ENCODE data around the gene ERO1A. TPM values are rescaled to one million over a fixed set of nuclear protein-coding genes. Genes with fewer than 3 reads are reported as not detected.

The ERO1A gene
- total RNA-seq, 4 donors from 2014 or later: 20.3 to 34.3 (median 31.3) TPM

DNA sequence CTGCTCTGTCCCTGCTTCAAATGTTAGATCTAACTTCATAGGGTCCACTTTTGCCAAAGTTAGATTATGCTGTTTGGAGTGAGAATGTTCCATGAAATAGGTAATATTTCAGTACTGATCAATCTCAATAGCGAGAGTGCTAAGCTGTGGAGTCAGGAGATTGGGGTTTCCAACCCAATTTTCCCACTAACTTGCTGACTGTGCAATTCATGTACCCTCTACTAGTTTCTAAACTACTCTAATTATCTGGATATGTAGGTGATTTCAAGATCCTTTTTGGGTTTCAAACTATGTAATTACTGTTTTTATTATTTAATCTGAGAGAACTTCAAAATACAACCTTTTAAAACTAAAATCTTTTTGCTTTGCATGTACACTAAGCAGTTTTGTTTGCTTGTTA lies 96.8 kb downstream of the ERO1A start:
- no peaks in the 10 kb centered on the region for H3K4me1 ChIP-seq
- H3K9me3 ChIP-seq: peaks cover 0 to 2% (median 0%) of the 10 kb centered on the region in 4 donors
- H3K27me3 ChIP-seq: no peaks in the 10 kb centered on the region
- TF ChIP-seq EP300 (IDR thresholded peaks at IDR 0.05) (no peak), POLR2A (IDR thresholded peaks at IDR 0.05) (no peak), CTCF (IDR thresholded peaks at IDR 0.05) (no peak)
- H3K36me3 ChIP-seq: no peaks in the 10 kb centered on the region
- DNase-seq (ENCODE audit: low spot score in 2 of 2): no peak
- H3K27ac ChIP-seq: no peak overlapping the region
- 92 to 93% methylated on average over 1 of the region's 1 CpG for WGBS, 2 donors
- H3K4me3 ChIP-seq: no peak overlapping the region

DNA sequence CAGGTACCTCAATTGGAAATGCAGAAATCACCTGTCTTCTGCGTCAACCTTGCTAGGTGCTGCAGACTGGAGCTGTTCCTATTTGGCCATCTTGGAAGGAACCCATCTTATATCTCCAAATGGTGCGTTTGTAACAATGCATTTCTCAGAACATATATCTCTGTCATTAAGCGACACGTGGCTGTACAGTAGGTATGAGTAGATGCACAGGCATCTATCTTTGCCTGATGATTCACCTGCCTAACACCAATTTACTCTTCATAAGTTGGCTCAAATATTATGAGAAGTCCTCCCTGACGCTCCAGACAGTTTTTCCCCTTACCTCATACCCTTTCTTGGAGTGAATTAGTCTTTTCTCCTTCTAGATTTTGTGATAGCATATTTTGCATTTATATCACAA lies 98.5 kb downstream of the ERO1A start:
- peaks cover 0 to 5% (median 0%) of the 10 kb centered on the region in 4 donors for H3K9me3 ChIP-seq
- H3K27me3 ChIP-seq: no peaks in the 10 kb centered on the region
- H3K4me1 ChIP-seq: no peaks in the 10 kb centered on the region
- WGBS, 2 donors: 89 to 93% methylated on average over 5 of the region's 5 CpGs
- no peaks in the 10 kb centered on the region for H3K36me3 ChIP-seq
- no peak overlapping the region for H3K27ac ChIP-seq
- no peak overlapping the region for H3K4me3 ChIP-seq
- TF ChIP-seq POLR2A (IDR thresholded peaks at IDR 0.05): no peak
- TF ChIP-seq EP300 (IDR thresholded peaks at IDR 0.05): no peak
- TF ChIP-seq CTCF (IDR thresholded peaks at IDR 0.05): no peak
- DNase-seq (ENCODE audit: low spot score in 2 of 2): no peak

- TF ChIP-seq POLR2A (IDR thresholded peaks at IDR 0.05) (no peak), EP300 (IDR thresholded peaks at IDR 0.05) (no peak), CTCF (IDR thresholded peaks at IDR 0.05) (no peak)
- H3K36me3 ChIP-seq: no peaks in the 10 kb centered on the region
These were observed 99.0 kb downstream of the ERO1A start for GRCh38 chr14:52596320-52596719.

DNA sequence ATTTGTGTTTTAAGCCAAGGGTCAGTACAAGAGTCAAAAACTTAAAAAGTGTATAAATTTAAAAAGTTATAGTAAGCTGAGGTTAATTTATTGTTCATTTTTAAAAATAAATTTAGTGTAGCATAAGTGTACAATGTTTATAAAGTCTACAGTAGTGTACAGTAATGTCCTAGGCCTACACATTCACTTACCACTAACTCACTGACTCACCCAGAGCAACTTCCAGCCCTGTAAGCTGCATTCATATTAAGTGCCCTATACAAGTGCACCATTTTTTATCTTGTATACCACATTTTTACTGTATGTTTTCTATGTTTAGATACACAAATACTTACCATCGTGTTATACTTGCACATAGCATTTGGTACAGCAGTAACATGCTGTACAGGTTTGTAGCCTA lies 105.0 kb downstream of the ERO1A start:
- 88 to 91% methylated on average over 1 of the region's 1 CpG for WGBS, 2 donors
- no peak overlapping the region for H3K27ac ChIP-seq
- TF ChIP-seq CTCF (IDR thresholded peaks at IDR 0.05) (no peak), POLR2A (IDR thresholded peaks at IDR 0.05) (no peak), EP300 (IDR thresholded peaks at IDR 0.05) (no peak)
- H3K27me3 ChIP-seq: no peaks in the 10 kb centered on the region
- no peaks in the 10 kb centered on the region for H3K4me1 ChIP-seq
- no peaks in the 10 kb centered on the region for H3K36me3 ChIP-seq
- H3K9me3 ChIP-seq: peaks cover 0 to 8% (median 0%) of the 10 kb centered on the region in 4 donors
- no peak overlapping the region for H3K4me3 ChIP-seq
- DNase-seq (ENCODE audit: low spot score in 2 of 2): no peak

More at GRCh38 chr14:52596320-52596719, 99.0 kb downstream of the ERO1A start:
- no peaks in the 10 kb centered on the region for H3K27me3 ChIP-seq
- no peak for DNase-seq (ENCODE audit: low spot score in 2 of 2)
- H3K27ac ChIP-seq: no peak overlapping the region
- peaks cover 0 to 8% (median 0%) of the 10 kb centered on the region in 4 donors for H3K9me3 ChIP-seq
- 89% methylated on average over 10 of the region's 10 CpGs for WGBS, 2 donors
- H3K4me3 ChIP-seq: no peak overlapping the region
- H3K4me1 ChIP-seq: no peaks in the 10 kb centered on the region

Other genes starting within 250 kb of the ERO1A start
- gene TXNDC16, start 143.1 kb downstream of the ERO1A start, total RNA-seq: 10 to 100 TPM in 3 of 4 donors, 1 to 10 TPM in 1; 7.2 to 18.8 (median 14.7) TPM
- 1 to 10 TPM in 1 of 4 donors, under 1 TPM in 3; 0.22 to 1.2 (median 0.71) TPM for gene GPR137C, start 142.7 kb downstream of the ERO1A start, total RNA-seq
- 10 to 100 TPM; 44.7 to 81.8 (median 68.3) TPM for gene PSMC6, start 11.6 kb upstream of the ERO1A start, total RNA-seq
- 10 to 100 TPM in 3 of 4 donors, 1 to 10 TPM in 1; 9.9 to 13.8 (median 11.8) TPM for gene STYX, start 34.6 kb upstream of the ERO1A start, total RNA-seq
- 10 to 100 TPM in 2 of 4 donors, 1 to 10 TPM in 2; 4.8 to 18.6 (median 9.5) TPM for gene GNPNAT1, start 96.0 kb upstream of the ERO1A start, total RNA-seq

Measured in tibial nerve (tissue), 4 donors.